NCI-H2107 treated with DMSO at 0.1 percent for 48 hours (cell line): ENCODE data around the gene NUTM2E.
"Not testable (repeated sequence)": the region's sequence is repeated elsewhere in the genome, so short reads cannot be mapped to it uniquely, and the experiment has no call there.

Source experiments
- DNase-seq: peaks from one replicate; lab custom pipeline; 2025; ENCODE audit not compliant: unreplicated experiment; lab: John Stamatoyannopoulos, UW

NUTM2E gene

GRCh38 chr10:79862803-79863202, 36.3 kb downstream of the NUTM2E start:
- DNase-seq: not testable (repeated sequence)

DNA sequence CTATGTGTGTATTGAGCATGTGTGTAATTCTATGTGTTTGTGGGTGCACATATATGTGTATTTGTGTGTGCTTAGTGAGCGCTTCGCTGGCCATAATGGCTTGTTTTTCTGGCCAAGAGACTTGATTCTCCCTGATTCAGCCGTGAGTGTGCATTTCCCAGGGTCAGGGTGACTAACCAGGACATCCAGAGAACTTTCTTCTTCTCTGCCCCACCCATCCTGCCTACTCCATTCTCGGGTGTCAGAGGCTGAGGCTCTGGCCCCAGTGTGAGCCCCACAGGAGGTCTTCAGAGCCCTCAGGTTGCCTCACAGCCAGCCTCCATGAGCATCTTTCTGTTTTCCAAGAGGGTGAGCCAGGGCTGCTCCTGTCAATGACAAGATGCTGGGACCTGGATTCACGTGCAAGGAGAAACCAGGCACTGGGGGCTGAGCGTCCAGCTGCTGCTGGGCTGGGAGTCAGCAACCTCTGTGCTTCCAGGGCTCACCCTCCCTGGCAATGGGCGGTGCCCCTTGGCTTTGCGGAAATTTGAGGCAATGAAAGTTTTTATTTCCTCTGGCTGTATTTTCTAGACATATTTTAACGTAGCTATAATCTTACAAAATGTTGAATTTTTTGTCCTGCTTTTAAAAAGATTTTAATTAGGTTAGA, 40.5 kb downstream of the NUTM2E start:
- DNase-seq: not testable (repeated sequence)

GRCh38 chr10:79868023-79868422, 41.5 kb downstream of the NUTM2E start:
- not testable (repeated sequence) for DNase-seq

- not testable (repeated sequence) for DNase-seq
Measured at GRCh38 chr10:79869439-79870097, 43.0 kb downstream of the NUTM2E start.

DNA sequence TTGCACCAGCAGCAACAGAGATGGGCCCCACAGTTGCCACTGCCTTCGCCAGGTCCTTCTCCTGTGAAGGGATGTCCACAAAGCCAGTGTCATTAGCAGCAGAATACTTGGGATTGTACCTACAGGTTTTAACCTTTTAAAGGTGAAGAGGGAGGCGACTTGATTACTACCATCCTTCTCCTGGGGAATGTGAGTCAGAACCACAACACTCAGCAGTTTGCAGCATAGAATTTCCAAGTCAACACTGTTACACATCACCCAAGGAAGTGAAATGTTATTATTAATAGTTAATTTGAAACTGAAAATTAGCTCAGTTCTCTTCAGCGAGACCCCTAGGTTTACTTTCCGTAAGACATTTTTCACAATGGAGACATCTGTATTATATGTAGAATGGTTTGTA, 45.2 kb downstream of the NUTM2E start:
- not testable (repeated sequence) for DNase-seq
